ENCODE measurements around the gene PAX6.

DNA sequence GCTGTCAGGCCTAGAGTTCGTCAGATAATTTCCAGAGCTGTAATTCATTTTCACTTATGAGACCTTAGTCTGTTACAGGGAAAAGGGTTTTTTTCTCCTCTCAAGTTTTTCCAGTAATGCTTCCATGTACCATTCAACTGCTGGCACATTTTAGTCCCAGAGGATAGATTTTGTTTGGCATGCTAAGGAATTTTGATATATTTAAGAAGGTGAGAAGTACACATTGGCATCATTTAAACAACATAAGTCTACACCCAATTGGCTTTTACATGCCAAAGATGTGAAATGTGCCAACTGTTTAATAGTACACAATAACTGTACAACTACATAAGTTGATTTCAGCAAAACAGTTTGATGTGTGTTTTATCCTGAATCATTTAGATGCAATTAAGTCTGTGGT, 71.0 kb downstream of the PAX6 start:
- TF ChIP-seq, protein P1, sequence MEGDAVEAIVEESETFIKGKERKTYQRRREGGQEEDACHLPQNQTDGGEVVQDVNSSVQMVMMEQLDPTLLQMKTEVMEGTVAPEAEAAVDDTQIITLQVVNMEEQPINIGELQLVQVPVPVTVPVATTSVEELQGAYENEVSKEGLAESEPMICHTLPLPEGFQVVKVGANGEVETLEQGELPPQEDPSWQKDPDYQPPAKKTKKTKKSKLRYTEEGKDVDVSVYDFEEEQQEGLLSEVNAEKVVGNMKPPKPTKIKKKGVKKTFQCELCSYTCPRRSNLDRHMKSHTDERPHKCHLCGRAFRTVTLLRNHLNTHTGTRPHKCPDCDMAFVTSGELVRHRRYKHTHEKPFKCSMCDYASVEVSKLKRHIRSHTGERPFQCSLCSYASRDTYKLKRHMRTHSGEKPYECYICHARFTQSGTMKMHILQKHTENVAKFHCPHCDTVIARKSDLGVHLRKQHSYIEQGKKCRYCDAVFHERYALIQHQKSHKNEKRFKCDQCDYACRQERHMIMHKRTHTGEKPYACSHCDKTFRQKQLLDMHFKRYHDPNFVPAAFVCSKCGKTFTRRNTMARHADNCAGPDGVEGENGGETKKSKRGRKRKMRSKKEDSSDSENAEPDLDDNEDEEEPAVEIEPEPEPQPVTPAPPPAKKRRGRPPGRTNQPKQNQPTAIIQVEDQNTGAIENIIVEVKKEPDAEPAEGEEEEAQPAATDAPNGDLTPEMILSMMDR (IDR thresholded peaks at IDR 0.05): no peak
- no peak for TF ChIP-seq POLR2A (IDR thresholded peaks at IDR 0.05)
- no peak for TF ChIP-seq POLR2AphosphoS5 (IDR thresholded peaks at IDR 0.05)
- no peak for TF ChIP-seq EP300 (IDR thresholded peaks at IDR 0.05)

Measured in sigmoid colon (tissue), 4 donors.